ENCODE measurements around the gene TPH2. TPM values are rescaled to one million over a fixed set of nuclear protein-coding genes. Genes with fewer than 3 reads are reported as not detected.

The TPH2 gene
- polyA plus RNA-seq, 12 donors = 0.27 TPM; not detected in 11

DNA sequence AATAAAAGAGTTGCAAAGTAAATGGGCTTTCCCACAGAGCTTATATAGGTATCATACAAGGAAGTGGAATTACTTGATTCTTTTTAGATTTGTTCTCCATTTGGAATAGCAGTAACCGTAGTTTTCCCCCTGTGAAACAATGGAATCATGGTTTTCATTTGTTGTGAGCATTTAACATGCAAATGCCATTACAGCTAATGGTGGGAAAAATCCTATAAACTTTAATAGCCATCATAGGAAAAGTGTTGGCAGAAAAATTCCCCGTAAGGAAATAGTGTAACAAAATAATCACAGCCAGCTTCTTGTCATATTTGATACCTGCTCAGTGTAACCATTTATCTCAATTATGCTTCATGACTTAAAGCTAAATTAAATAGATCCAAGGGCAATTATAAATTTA, 95.3 kb downstream of the TPH2 start:
- no peak for DNase-seq

DNA sequence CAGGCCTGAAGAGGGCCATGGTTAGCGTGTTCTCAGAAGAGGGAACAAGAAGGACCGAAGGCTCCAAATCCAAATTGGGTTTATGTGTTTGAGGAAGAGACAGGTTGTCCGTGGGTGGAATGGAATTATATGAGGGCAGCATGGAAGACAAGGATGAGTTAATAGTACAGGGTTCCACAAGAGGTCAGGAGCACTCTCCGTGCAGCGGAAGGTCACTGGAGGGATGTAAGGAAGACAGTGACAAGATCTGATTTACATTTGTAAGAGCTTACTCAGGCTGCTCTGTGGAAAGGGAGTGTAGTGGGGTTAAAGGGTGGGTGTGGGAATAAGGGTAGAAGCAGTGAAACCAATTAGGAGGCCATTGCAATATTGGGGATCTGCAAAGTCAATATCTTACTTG, 97.0 kb downstream of the TPH2 start:
- no peak for DNase-seq

DNA sequence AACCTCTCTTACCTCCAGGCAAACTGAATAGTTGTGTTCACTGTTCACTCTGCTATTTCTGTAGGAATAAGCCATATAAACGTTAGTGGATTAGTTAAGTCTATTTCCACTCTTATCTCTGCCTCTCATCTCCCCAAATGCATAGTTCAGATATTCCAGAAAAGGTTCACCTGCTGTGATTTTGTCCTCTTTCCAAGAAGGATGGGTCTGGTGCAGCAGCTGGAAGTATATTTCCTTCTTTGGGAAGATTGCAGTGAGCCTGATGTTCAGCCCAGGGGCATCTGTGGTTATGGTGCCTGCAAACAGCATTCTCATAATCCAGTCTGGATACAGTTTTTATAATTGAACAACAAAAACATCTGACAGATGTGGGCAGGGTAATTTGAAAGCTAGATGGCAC, 97.7 kb downstream of the TPH2 start:
- DNase-seq = no peak

DNA sequence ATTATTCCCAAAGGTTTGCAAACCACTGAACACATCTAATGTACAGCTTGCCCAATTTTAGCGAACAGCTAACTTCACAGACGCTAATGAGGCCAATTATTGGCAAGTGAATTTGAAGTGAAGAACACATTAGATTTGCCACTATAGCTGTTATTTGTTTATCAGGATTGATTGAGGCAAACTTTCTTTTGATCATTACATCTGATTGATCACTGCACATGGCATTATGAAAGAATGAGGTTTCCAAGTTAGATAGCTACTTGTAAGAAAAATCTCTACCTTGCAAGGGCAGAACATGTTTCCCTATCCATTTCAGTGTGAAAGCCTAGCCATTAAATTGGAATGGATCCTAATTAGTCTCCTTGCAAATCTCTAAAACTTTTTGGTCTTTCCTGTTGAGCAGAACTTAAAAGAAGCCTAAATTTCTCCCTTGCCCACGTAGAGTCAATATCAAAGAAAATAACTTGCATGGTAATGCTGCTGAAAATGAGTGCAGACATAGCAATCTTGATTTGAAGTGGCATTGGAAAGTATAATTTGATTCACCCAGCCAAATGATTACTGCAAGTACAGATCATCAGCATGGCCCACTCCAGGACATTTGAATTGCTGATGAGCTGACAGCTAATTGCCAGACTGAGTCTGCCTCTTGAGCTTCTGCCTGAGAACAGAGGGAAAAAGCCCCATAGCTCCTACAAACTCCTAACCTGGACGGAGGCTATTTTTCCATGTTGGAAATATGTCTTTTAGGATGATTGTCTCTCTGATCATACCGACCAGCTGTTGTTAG, 98.6 kb downstream of the TPH2 start:
- DNase-seq = no peak

- DNase-seq = no peak
These were observed 103.2 kb downstream of the TPH2 start for GRCh38 chr12:72041811-72042210.

GRCh38 chr12:72053604-72054003, 115.0 kb downstream of the TPH2 start:
- DNase-seq = no peak

GRCh38 chr12:72054511-72054910, 115.9 kb downstream of the TPH2 start:
- no peak for DNase-seq

DNA sequence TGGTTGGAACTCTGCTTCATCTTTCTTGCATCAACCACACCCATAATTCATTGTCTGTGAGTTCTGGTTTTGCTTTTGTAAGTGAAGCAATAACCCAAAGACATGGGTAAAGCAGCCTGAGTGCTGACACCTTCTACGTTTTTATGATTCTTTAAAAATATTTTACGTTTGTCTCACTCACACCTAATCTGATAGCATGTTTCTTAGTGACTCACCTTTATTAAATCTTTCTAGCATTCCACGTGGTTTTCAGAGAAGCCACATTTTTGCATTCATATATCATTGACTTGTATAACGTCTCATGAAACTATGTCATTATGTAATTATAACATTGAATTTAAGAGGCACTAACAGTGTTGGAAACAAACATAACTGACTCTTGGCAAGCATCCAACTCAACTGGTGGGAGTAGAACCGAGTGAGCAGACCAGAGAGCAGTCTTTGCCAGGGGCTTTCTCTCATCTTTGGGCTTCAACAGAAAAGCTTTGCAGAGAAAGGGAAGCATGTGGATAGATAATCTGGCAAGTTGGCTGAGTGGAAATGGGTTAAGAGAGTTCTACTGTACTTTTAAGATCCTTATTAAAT, 118.8 kb downstream of the TPH2 start:
- no peak for DNase-seq

DNA sequence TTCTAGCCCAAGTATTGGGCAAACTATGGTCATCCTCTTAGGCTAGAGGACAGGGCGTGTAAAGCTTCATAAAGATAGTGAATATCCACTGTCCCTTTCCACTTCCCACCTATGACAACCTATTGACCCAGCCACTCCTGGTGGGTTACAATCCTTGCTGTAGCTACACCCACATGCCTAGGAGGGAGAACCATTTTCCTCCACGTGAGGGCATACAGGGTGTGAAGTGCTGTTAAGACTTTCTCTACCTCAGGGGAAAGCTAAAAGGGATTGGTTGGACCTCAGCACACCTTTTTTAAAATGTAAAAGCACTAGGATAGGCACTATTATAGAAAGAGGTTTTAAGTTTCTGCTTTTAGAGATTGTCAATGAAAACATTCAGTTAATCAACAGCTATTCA, 124.4 kb downstream of the TPH2 start:
- no peak for DNase-seq

DNA sequence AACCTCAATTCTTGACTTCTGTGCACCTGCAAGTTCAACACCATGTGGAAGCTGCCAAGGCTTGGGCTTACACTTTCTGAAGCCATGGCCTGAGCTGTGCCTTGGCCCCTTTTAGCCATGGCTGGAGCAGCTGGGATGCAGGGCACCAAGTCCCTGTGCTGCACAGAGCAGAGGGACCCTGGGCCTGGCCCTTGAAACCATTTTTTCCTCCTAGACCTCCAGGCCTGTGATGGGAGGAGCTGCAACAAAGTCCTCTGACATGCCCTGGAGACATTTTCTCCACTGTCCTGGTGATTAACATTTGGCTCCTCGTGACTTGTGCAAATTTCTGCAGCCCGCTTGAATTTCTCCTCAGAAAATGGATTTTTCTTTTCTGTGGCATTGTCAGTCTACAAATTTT, 132.4 kb downstream of the TPH2 start:
- no peak for DNase-seq

- peak; percentile 73 for DNase-seq
These were observed 134.1 kb downstream of the TPH2 start for GRCh38 chr12:72072592-72073212.

DNA sequence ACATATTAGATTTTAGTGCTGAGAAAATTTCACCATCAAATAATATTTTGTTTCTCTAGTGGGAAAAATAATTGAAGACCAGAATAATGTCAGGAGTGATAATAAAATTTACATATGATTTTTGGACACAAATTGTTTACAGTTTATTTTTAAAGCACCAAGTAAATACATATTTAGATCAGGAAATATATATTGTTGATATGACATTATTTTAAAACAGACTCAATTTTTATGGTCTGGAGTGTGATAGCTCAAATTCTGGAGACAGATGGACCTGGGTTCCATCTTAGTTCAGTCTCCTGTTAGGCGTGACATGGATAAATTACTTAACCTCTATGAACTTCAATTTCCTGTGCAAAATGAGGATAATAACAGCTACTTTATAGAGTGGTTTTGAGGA, 135.4 kb downstream of the TPH2 start:
- DNase-seq = no peak

DNA sequence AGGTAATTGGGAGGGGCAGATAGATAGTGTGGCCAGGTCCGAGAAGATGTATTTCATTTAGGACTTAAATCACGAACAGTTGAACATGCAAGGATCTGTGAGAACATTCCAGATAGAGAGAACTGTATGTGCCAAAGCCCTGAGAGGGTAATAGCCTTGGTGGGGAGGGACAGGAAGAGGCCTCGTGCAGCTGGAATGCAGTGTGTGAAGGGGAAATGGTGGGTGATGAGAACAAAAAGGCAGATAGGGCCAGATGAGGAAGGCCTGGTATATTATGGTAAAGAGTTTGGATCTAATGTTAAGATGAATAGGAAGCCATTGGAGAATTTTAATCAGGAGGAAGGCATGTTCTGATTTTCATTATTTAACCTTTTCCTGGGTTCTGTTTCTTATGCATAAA, 136.3 kb downstream of the TPH2 start:
- DNase-seq = no peak

DNA sequence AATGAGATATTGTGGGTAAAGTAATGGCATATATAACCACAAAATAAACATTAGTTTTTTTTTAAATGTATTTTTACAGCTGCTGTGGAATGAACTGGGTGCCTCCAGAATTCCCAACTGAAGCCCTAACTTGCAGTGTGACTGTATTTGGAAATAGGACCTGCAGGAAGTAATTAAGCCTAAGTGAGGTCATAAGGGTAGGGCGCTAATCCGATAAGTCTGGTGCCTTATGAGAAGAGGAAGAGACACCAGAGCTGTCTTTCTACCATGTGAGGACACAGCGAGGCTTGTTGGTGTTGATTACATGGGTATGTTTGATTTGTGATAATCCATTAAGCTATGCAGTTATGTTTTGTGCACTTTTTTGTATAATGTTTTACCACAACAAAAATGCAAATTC, 136.8 kb downstream of the TPH2 start:
- DNase-seq = no peak

DNA sequence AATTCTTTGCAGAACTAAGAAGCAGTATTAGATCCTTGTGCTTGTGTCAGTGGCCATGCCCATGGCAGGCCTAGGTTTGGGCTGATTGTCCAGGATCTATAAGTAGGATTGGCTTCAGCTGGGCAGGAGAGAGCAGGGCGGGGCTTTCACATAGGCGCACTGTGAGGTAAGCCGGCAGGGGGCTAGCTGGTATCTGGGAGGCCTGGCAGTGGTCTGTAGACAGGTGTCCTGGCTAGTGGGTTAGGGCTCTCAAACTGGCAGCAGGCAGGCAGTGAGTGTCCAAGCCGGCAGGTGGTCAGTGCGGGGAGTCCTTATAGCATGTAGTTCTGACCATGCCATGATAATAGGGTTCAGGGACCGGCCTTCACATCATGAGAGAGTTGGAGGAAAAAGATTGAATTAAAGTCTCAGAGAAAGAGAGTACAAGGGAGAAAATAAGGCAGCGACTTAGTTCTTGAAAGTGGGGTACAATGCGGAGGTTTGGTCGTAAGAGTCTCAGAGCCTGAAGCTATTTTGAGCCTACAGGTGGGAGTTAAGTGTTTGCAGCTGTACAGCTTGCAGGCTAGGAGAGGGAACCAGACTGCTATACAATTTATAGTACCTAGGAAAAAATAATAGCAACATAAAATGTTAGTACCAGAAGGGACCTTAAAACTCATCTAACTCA, 137.4 kb downstream of the TPH2 start:
- no peak for DNase-seq

DNA sequence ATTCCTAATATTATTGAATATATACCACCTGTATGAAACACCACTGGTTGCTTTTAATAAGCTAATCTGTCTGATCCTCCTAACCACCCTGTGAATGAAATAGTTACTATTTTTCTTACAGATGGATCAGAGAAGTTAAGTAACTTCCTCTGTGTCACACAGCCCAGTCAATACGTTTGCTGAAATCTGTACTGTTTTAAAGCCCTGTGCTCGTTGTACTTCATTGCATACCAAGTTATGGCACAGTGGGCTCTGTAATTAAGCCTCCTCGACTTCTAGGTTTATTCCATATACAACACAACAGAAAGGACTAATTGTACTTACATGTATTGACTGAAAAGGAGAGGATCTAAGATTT, 137.9 kb downstream of the TPH2 start:
- no peak for DNase-seq

- DNase-seq = no peak
These were observed 138.6 kb downstream of the TPH2 start for GRCh38 chr12:72077111-72077820.

GRCh38 chr12:72081777-72082176, 143.1 kb downstream of the TPH2 start:
- peak; percentile 28 for DNase-seq
